Gastroesophageal sphincter (tissue), 3 donors: ENCODE data around the gene RPS24.

Source experiments
- CTCF ChIP-seq, 4 experiments: fragments of 200-600 bp in 2 of 4; fragments of 450-650 bp in 2 of 4; sonication (generic) in 1 of 4; IDR thresholded peaks; one replicate each; pipeline ENCODE4 v1.5.1; 2017 to 2019; ENCODE audit warnings: antibody characterized with exemption in 4 of 4, mild to moderate bottlenecking in 2 of 4, moderate library complexity in 2 of 4
- EP300 ChIP-seq: sonication (generic); formaldehyde crosslinking; IDR thresholded peaks from one replicate; pipeline ENCODE4 v1.6.1; 2017; ENCODE audit warnings: antibody characterized with exemption, mild to moderate bottlenecking
- POLR2A ChIP-seq, 2 donors: fragments of 450-650 bp; IDR thresholded peaks; one replicate each; pipeline ENCODE4 v1.6.1; 2017; ENCODE audit warnings: antibody characterized with exemption in 2 of 2, mild to moderate bottlenecking in 2 of 2, moderate library complexity in 1 of 2
- POLR2AphosphoS5 ChIP-seq: sonication (generic); formaldehyde crosslinking; IDR thresholded peaks from one replicate; pipeline ENCODE4 v1.6.1; 2017; ENCODE audit warnings: antibody characterized with exemption

DNA sequence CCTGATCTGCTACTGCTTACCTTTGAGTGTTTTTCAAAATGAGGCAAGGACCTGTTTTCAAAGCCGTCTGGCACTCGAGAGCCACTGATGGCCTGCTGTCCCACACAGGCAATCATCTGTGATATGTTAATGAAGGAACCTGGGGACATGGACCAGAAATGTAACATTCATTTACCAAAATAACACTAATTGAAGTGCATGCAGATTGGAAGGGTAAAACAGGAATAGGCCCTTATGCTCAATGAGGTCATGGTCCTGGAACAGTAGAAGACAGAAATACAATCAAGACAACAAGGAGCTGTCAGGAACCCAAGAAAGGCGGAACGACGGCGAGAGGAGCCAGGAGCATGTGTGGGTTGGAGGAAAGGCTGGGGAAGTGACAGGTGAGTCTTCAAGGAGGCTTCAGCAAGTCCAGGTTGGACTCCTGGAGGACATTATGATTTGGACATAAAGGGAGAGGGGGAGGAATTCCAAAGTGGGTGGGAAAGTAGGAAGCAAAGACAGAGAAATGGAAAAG lies 32.6 kb upstream of the RPS24 start:
- TF ChIP-seq CTCF (IDR thresholded peaks at IDR 0.05), result no peak
- no peak for TF ChIP-seq POLR2A (IDR thresholded peaks at IDR 0.05)
- TF ChIP-seq POLR2AphosphoS5, result no peak
- no peak for TF ChIP-seq EP300
